Bone marrow (tissue), 2 donors: Measurements from ENCODE around the gene LTBP2.
"Not testable (repeated sequence)": the region's sequence is repeated elsewhere in the genome, so short reads cannot be mapped to it uniquely, and the experiment has no call there.

Source experiments
- DNase-seq, 2 donors: peaks; one replicate each; lab custom pipeline; 2025; lab: John Stamatoyannopoulos, UW

LTBP2 gene

DNA sequence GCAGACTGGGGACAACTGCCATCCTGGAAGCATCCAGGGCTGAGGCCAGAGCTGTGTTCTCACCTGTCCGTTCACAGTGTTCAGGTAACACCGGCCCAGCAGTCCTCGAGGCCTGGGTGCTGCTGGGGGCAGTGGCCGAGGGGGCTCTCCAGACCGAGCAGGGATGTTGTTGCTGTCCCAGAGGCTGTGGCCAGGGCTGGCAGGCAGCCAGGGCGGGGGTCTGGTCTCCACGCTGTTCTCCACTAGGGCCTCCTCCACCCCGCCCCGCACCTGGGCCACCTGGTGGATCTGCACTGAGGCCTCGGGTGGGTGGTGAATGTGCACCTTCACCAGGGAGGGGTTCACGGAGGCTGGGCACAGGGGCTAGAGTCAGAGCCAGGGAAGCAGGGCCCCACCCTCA lies 61.0 kb downstream of the LTBP2 start:
- DNase-seq = no peak

DNA sequence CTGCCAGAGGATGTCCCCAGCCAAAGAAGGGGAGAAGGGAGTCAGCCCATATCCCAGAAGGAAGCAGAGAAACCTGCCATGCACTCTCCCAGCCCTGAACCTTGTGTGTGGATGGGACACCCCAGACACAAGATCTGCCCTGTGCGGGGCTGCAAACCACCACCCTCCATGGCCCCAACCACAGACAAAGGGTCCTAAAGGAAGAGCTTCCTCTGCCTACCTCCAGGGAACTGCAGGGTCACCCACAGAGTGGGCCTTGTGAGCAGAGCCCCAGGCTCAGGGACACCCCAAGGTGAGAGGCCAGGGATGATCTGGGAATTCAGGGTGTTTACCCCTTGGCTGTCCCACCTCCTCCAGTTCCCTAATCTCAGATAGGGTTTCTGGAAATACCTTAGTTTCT lies 62.0 kb downstream of the LTBP2 start:
- no peak for DNase-seq

DNA sequence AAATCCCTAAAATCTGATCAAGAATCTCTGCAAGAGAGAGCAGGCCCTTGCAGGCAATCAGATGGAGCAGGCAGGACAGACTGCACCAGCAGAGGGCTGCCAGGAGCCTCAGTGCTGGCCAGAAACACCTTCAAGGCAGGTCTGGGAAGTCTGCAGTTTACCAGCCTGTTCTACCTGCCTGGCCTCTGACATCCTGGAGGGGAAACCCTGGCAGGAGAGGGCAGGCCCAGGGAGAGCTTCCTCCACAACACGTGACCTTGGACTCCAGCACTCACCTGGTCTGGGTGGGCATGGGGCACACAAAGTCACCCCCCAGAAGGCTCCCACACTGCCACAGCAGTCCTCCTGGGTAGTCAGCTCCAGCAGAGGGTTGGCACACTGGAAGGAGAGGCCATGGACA lies 62.4 kb downstream of the LTBP2 start:
- no peak for DNase-seq

DNA sequence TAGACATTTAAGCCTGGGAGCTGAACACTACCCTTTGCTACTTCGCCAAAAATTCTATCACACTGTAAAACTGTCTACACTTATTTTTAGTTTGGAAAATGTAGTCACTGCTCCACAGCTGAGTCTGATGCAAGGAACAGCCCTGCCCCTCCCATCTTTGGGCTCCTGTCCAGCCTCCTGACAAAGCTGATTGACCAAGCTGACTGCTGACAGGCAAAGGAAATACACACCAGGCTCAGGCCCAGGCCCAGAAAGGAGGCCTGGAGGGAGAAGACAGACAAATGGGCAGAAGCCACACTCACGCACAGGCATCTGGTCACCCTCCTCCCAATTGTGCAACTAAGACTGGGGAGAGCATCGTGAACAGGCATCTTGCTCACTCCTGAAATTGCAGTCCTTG lies 63.2 kb downstream of the LTBP2 start:
- no peak for DNase-seq

DNA sequence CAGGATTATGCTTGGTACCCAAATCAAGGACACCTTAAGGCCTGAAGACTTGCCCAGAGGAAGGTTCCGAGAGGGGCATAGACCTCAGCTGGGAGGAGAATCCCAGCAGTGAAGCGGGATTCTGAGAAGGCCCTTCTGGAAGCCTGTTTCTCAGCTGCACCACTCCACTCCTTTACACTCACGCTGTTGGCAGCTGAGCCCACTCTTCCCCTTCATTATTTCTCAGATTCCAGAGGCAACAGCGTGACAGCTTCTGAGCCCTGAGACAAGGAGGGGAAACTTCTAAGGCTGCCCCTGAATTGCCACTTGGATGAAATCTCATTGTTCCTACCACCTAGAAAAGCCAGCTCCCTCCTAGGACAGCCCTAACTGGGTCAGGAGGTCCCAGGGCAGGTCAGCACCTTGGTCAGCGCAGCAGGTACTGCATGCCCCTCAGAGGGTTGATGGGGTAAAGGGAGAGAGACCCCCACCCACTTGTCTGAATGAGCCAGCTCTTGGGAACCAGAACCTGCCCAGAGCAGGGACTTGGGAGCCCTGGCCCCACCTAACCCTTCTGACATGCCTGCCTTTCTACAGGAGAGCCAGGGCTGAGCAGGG lies 64.6 kb downstream of the LTBP2 start:
- DNase-seq = no peak

DNA sequence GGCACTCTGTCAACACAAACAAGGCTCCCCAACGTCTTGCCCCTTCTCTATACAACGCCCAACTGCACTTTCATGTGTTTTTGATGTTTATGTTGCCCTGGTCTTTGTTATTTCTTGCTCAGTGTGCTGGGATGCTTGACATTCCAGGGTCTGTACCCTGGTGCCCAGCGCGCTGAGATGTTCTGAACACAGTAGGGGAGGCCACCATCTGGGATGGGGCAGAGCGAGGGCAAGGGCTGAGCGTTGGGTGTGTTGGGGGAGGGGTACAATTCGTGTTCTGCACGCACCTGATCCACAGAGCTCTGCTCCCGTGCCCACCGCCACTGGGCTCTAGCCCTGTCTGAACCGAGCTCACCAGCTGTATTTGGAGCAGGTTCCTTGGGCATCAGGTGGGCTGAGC lies 65.6 kb downstream of the LTBP2 start:
- no peak for DNase-seq

DNA sequence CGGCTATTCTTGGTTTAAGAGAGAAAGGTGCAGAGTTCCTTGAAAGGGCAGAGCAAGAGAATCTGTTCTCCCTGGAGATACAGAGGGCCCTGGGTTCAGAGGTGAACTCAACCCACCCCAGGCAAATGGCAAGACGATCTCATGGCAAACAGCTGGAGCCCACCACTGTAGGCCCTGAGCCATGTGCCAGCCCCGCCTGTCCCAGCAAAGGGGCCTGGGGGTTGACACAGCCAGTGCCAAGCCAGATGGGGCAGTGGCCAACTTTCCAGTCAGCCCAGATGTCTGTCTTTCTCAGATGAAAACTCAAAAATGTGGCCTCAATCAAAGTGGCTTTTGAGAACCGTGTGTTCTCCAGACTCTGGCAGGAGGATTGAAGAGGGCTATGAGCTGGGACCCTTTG lies 66.7 kb downstream of the LTBP2 start:
- no peak for DNase-seq

DNA sequence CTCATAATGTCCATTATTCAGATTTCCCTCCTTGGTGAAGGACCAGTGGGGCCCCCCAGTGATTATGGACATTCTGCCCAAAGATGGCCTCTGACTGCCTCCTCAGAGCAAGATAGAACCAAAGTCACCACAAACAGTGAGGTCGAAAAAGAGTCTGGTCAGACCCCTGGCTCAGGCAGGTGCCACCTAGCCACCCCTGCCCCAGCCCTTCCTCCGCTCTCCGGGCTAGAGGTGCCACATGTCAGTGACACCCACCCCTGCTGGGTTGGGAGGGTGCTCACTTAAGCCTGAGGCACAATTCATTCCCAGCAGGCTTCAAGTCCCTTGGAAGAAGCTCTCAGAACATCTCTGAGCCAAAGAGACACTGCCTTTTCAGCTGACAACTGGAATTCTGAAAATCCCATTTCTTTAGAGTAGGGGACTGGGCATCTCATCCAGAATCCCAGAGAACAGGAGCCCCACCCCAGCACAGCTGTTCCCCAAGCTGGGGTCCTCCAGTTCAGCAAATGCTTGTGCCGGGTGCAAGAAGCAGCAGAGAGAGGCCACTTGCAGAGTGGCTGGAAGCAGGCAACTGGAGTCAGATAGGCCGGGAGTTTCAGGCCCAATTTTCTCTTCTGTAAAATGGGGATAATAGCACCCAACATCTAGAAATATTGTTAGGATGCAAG lies 68.1 kb downstream of the LTBP2 start:
- no peak for DNase-seq

DNA sequence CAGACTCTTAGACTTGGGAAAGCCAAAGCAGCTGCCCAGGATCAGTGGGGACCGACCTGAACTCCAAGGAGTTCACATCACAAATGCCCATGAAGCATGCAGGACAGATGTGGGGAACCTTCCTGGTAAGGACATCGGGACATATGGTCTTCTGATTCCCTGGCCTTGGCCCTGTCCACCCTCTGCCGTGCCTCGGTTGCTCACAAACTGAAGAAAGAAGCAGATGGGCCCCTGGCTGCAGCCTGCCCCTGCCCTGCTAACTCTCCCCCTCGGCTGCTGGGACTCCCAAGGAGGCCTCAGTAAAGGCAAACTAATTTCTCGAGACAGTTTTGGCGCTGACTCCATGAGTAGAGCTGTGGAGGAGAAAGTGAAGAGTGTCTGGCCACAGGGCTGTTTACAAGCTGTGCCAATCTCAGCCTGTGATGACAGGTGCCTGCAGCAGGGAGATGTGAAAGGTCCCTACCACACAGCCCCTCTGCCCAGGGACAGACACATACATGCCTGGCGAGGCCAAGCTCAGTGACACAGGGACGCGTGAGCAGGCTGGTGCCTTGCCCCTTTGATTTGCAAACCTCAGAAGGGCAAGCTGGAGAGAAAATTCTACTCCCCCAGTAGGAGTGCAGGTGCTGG lies 69.9 kb downstream of the LTBP2 start:
- DNase-seq = no peak

DNA sequence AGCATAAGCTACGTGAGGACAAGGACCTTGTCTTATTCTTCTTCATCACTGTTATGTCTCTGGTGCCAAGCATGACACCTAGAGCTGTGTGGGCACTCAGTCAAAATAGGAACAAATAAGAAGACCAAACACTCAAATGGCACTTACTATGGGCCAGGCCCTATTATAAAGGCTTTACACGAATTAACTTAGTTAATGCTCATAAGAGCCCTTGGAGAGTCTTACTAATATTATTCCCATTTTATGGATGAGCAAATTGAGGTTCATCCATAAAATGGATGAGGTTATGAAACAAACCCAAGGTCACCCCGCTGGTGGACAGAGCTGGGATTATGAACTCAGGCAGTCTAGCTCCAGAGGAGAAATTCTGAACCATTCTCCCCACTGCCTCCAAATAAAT lies 70.8 kb downstream of the LTBP2 start:
- DNase-seq = no peak

DNA sequence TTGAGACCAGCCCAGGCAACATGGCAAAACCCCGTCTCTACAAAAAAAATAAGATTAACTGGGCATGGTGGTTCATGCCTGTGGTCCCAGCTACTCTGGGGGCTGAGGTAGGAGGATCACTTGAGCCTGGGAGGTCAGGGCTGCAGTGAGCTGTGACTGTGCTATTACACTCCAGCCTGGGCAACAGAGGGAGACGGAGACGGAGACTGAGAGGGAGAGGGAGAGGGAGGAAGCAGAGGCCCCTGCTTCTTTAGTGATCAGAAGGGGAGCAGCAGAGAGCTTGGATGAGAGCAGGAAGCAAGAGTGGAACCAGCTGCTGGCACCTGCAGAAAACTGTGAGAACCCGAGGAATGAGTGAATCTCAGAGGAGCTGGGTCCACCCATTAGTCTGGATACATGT lies 72.5 kb downstream of the LTBP2 start:
- no peak for DNase-seq

DNA sequence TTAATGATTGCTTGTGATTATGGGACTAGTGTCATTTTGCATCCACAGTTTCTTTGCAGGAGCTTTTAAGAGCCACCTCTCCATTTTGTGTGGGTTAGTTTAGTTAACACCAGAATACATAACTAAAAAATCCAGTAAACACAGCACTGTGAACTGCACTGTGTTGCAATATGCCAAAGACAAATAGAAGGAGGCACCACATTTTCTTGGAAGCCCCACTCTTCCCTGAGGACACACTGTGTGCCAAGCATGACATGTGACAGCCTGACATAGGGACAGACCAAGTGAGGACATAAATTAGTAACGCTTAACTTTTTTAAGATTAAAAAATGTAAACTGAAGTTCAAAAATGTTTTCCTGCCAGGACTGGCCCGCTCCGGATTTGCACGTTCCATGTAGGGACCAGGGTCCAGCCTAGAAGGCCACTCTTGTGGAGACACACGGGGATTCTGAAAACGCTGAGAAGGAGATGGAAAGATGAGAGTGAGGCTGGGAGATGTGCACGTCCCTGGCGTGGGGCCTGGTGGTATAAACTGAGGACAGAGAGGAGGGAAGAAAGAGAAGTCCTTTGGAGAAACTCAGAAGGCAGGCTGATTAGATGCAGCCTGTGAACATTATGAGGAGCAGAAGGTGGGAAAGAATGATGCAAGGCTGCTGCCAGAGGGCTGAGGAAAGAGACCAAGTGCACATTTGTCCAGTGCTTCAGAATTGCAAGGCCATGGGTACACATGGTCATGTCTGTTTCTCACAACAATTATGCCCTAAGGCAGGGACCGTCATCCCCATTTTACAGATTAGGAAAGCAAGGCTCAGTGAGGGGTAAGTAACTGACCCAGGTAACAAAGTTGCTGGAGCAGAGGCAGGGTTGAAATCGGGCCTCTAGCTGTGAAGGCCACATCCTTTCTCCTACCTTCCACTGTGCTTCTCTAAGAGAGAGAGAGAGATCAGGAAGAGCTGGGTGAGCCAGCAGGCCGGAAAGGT lies 73.3 kb downstream of the LTBP2 start:
- no peak for DNase-seq

DNA sequence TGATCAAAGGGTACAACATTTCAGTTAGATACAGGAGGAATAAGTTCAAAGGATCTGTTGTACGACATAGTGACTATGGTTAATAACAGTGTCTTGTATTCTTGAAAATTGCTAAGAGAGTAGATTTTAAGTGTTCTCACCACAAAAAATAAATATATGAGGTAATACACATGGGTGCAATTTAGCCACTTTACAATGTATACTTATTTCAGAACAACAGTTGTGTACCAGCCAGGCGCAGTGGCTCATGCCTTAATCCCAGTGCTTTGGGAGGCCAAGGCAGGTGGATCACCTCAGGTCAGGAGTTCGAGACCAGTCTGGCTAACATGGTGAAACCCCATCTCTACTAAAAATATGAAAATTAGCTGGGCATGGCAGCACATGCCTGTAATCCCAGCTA lies 75.7 kb downstream of the LTBP2 start:
- DNase-seq = not testable (repeated sequence)

DNA sequence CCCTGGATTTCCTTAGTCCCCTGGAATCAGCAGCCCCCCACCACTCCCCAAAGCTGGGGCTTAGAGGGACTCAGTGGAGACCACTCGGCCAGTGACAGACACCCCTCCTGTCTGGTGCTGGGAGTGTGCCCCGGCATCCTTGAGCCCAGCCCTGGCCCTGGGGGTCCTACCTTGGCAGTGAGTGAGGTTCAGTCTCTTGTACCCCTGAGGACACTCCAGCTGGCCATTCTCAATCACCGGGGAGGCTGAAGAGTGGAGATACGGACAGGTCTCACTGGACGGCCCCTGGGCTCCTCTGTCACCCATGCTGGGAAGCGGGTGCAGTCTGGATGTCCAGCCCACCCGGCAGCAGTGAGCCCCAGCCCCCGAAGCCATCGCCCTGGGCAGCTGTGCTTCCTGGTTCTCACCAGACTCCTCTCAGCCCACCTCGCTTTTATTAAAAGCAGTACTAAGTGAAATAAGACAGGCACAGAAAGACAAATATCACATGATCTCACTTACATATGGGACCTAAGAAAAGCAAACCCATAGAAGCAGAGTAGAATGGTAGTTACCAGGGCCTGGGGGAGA lies 76.2 kb downstream of the LTBP2 start:
- DNase-seq = no peak

DNA sequence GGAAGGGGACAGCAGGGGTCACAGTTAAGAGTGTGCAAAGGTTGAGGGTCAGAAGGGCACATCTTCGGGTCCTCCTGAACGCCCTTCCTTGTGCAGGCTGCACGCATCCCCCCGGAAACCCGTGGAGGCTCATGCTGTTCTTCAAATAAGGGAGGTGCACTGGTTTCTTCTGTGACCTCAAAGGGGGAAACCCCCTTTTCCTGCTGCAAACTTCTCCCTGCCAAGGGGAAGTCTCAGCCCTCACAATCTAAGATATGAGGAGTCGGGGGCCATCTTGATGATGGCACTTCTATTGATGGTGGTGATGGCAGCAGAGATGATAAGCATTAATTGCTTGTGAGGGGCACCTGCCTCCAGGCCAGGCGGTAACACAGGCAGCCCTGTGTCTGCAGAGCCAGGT lies 78.5 kb downstream of the LTBP2 start:
- DNase-seq = no peak

DNA sequence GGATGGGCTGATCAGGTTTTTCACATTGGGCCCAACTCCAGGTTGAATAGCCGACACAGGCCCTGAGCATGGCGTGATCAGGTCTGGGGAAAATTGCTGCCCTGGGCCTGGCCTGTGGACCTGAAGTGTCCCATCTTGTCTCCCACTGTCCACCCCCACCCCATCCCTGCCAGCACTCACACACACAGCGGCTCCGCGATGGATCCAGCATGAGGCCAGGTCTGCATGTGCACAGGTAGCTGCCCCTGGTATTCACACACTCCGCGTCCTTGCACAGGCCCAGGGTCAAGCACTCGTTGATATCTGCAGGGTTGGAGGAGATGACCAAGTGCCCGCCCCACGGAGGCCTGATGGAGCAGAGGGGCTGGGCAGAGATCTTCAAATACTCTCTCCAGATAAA lies 79.8 kb downstream of the LTBP2 start:
- DNase-seq = no peak

DNA sequence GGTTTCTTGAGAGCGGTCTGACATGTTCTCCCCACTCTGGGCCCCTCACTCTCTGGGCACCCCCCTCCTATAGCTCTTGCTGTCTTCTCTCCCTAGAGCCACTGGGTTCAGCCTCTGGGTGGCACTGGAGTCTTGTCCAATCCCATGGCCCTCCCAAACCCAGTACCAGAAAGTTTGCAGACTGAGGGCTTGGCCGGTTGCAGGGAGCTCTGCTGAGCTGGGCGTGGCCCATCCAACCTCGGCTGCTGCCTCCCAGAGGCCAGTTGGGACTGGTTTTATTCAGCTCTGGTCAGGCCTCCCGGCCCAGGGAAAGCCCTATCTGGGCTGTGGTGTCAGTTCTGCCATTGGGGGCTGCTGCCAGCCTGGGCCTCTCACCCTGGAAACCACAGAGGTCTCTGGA lies 80.6 kb downstream of the LTBP2 start:
- DNase-seq = no peak

DNA sequence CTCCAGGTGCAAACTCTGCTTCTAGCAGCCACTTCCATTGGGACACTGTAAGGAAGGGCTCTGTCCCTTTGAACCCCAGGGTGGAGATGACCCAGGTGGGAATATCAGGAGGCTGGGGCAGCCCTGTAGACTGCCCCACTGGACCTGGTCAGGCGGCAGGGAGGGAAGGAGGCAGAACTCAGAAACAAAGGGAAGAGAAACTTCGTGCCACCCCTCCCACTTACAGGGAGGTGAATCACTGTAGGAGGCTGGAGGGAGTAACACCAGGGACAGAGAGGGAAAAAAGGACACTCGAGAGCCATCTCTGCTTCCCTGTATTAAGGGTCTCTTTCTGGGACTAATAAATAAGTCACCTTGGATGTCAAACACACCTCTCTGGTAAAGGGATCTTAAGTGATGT lies 81.0 kb downstream of the LTBP2 start:
- no peak for DNase-seq

DNA sequence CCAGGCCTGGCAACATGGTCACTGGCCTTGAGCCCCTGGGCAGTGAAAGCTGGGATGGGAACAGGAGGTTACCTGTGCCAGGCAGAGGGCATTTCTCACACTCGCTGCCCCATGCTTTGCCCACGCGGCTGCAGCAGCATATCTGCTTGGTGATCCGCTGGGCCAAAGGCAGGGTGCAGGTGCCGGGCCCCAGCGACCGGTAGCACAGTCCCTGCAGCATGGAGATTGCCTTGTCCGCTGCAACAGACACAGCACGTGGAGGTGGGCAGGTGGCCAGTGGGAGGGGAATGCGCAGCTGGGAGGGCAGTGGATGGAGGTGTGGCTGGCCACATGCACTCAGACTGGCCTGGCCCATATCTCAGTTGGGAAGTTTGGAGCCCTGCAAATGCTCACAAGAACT lies 83.2 kb downstream of the LTBP2 start:
- DNase-seq = no peak

DNA sequence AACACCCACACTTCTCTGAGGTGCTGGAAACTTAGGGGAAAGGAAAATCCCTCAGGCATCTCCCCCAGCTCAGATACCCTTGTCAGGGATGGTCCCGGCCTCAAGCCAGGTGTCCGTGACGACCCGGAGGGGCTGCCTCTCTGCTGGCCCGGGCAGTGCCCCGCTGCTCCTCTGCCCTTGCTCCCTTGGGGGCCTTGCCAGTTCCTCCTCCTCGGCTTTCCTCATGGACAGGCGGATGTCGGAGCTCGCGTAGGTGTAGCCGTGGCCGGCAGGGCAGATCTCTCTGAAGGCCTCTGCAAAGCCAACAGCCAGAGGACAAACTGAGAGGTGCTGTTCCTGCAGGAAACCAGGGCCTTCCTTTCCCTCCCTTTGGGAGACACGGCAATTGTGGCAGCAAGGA lies 83.6 kb downstream of the LTBP2 start:
- DNase-seq = no peak

DNA sequence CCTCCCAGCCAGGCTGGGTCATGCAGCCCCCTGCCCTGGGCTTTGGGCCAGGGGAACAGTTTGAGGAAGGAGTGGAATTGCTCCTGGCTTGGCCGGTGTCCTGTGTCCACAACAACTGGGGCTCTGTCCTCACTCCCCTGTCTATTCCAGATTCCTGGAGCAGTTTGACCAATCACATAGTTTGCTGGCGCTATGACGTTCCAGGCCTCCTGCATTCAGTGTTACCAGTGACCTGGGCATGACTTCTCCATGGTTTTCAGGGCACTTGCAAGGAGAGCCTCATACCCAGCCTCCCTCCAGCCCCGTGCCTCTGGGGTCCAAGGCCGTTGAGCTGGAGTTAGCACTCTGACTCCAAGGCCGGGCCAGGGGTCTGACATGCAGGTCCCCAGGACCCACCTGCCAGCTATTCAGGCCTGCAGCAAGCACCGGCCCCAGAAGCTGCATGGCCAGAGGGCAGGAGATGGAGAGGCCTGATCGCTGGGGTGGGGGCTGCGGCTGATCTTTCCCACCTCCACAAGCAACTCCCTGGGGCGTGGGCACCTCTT lies 84.2 kb downstream of the LTBP2 start:
- DNase-seq = no peak
